ENCODE results near the gene MYO5B. TPM values are rescaled to one million over a fixed set of nuclear protein-coding genes. Genes with fewer than 3 reads are reported as not detected.

The MYO5B gene
- total and polyA plus RNA-seq, 7 experiments from 2014 or later: 0.02 to 0.04 TPM; not detected in 5

DNA sequence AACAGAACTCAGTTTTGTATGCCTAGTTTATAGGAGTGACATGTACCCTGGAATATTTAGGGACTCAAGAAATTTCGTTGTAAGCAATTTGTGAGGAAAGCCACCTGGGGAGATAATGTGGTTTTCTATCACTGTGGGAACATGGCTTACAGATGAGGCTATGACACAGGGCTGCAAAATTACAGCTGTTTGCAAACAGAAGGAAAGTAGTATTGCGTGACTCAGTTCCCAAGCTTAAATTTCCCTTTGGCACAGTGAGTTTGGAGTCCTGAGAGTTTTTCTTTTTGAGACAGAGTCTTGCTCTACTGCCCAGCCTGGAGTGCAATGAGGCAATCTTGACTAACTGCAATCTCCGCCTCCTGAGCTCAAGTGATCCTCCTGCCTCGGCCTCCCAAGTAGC lies 149.8 kb downstream of the MYO5B start:
- ChIA-PET POLR2A (no interaction called here), CTCF (no interaction called here)
- intact Hi-C loops (cut with micrococcal nuclease): no loop called here
- ATAC-seq: no peak
- Mint-ChIP-seq H3K36me3 (no peaks in the 10 kb centered on the region), H3K9me3 (peaks cover 0 to 2% (median 0%) of the 10 kb centered on the region in 11 donors), H3K27me3 (peaks cover 5 to 25% (median 18%) of the 10 kb centered on the region in 5 donors), H3K4me1 (no peaks in the 10 kb centered on the region), H3K27ac (no peak overlapping the region), H3K4me3 (no peak overlapping the region)
- no peak overlapping the region for H3K4me3 ChIP-seq (ENCODE audit: low read length)
- H3K27ac ChIP-seq (ENCODE audit: low read depth, low read length): no peak overlapping the region
- H3K9me3 ChIP-seq (ENCODE audit: control insufficient read depth in 2 of 3, low read length in 3 of 3): no peaks in the 10 kb centered on the region
- no peak for DNase-seq
- H3K4me1 ChIP-seq (ENCODE audit: control insufficient read depth in 2 of 2, insufficient read depth in 2 of 2, low read length in 2 of 2): no peaks in the 10 kb centered on the region
- H3K36me3 ChIP-seq (ENCODE audit: control insufficient read depth in 2 of 3, insufficient read depth in 3 of 3, low read length in 3 of 3): no peaks in the 10 kb centered on the region
- no peaks in the 10 kb centered on the region for H3K27me3 ChIP-seq (ENCODE audit: control insufficient read depth in 2 of 2, insufficient read depth in 2 of 2, low read length in 2 of 2)

DNA sequence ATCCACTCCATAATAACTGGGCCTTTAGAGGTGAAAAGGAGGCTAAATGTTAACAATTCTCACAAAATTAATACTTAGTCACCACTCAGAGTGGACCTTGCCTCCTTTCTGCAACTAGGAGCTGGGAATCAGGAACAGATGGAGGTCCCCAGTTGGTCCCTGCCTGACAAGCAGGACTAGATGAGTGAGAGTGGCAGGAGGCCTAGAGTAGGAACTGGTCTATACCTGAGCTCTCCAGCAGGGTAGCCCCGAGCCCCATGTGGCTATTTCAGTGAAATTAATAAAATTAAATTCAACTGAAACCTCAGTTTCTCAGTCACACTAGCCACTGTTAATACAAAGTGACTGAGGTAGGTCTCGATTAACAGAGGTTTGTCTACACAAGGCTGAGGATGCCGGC lies 150.5 kb downstream of the MYO5B start:
- intact Hi-C loops (cut with micrococcal nuclease): no loop called here
- no peaks in the 10 kb centered on the region for H3K36me3 Mint-ChIP-seq
- POLR2A ChIA-PET: no interaction called here
- H3K27ac ChIP-seq (ENCODE audit: low read depth, low read length): no peak overlapping the region
- H3K4me3 Mint-ChIP-seq: no peak overlapping the region
- H3K36me3 ChIP-seq (ENCODE audit: control insufficient read depth in 2 of 3, insufficient read depth in 3 of 3, low read length in 3 of 3): no peaks in the 10 kb centered on the region
- no peaks in the 10 kb centered on the region for H3K27me3 ChIP-seq (ENCODE audit: control insufficient read depth in 2 of 2, insufficient read depth in 2 of 2, low read length in 2 of 2)
- H3K9me3 ChIP-seq (ENCODE audit: control insufficient read depth in 2 of 3, low read length in 3 of 3): no peaks in the 10 kb centered on the region
- no peak for DNase-seq
- CTCF ChIA-PET: no interaction called here
- no peaks in the 10 kb centered on the region for H3K4me1 Mint-ChIP-seq
- no peak for ATAC-seq
- no peaks in the 10 kb centered on the region for H3K4me1 ChIP-seq (ENCODE audit: control insufficient read depth in 2 of 2, insufficient read depth in 2 of 2, low read length in 2 of 2)
- H3K27me3 Mint-ChIP-seq: peaks cover 5 to 22% (median 18%) of the 10 kb centered on the region in 5 donors
- no peak overlapping the region for H3K4me3 ChIP-seq (ENCODE audit: low read length)
- peaks cover 0 to 2% (median 0%) of the 10 kb centered on the region in 11 donors for H3K9me3 Mint-ChIP-seq
- H3K27ac Mint-ChIP-seq: no peak overlapping the region

DNA sequence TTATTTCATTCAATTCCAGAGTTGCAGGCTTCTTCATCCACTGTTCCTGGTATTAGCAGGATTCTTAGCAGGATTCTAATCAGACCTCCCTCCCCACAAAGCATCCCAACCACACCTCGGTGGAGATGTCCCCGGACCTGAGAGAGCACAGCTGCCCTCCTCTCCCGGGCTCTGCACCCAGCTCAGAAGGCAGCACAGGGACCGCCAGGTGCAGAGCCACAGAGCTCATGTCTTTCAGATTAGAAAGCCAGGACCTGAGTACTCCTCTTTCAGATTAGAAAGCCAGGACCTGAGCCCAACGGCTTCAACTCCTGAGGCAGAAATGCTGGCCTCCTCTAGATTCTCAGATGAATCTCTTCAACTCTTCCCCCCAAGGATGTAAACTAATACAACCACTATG lies 152.3 kb downstream of the MYO5B start:
- Mint-ChIP-seq H3K4me3 (no peak overlapping the region), H3K4me1 (peaks cover 0 to 6% (median 0%) of the 10 kb centered on the region in 7 donors), H3K27ac (no peak overlapping the region), H3K9me3 (peaks cover 0 to 1% (median 0%) of the 10 kb centered on the region in 11 donors), H3K27me3 (peaks cover 5 to 22% (median 18%) of the 10 kb centered on the region in 5 donors), H3K36me3 (no peaks in the 10 kb centered on the region)
- Histone ChIP-seq H3K27ac (ENCODE audit: low read depth, low read length) (no peak overlapping the region), H3K4me1 (ENCODE audit: control insufficient read depth in 2 of 2, insufficient read depth in 2 of 2, low read length in 2 of 2) (no peaks in the 10 kb centered on the region), H3K27me3 (ENCODE audit: control insufficient read depth in 2 of 2, insufficient read depth in 2 of 2, low read length in 2 of 2) (no peaks in the 10 kb centered on the region), H3K36me3 (ENCODE audit: control insufficient read depth in 2 of 3, insufficient read depth in 3 of 3, low read length in 3 of 3) (no peaks in the 10 kb centered on the region), H3K9me3 (ENCODE audit: control insufficient read depth in 2 of 3, low read length in 3 of 3) (no peaks in the 10 kb centered on the region), H3K4me3 (ENCODE audit: low read length) (no peak overlapping the region)
- CTCF ChIA-PET: no interaction called here
- intact Hi-C loops (cut with micrococcal nuclease): no loop called here
- POLR2A ChIA-PET: no interaction called here
- ATAC-seq: no peak
- no peak for DNase-seq

DNA sequence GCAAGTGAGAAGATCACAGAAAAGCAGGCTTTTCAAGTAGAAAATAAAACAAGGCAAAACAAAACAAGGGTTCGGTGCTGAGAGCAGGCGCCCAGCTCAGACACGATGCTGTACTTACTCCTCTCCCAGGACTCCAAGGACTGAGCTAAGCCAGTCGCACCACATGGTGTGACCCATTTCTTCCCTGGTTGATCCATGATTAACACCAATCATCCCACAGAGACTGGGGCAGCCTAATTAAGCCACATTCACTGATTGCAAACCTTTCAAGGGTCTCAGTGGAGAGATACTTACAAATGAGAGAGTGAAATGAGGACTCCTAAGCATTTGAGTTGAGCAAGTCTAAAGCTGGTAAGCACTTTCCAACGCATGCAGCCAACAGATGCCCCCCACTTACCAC lies 155.2 kb downstream of the MYO5B start:
- H3K36me3 ChIP-seq (ENCODE audit: control insufficient read depth in 2 of 3, insufficient read depth in 3 of 3, low read length in 3 of 3): no peaks in the 10 kb centered on the region
- H3K9me3 ChIP-seq (ENCODE audit: control insufficient read depth in 2 of 3, low read length in 3 of 3): no peaks in the 10 kb centered on the region
- no peak overlapping the region for H3K4me3 Mint-ChIP-seq
- ATAC-seq: no peak
- H3K9me3 Mint-ChIP-seq: peaks cover 0 to 3% (median 0%) of the 10 kb centered on the region in 11 donors
- ChIA-PET POLR2A (no interaction called here), CTCF (no interaction called here)
- no peaks in the 10 kb centered on the region for H3K4me1 ChIP-seq (ENCODE audit: control insufficient read depth in 2 of 2, insufficient read depth in 2 of 2, low read length in 2 of 2)
- H3K27me3 ChIP-seq (ENCODE audit: control insufficient read depth in 2 of 2, insufficient read depth in 2 of 2, low read length in 2 of 2): no peaks in the 10 kb centered on the region
- H3K27ac ChIP-seq (ENCODE audit: low read depth, low read length): no peak overlapping the region
- no peak overlapping the region for H3K27ac Mint-ChIP-seq
- no peak for DNase-seq
- intact Hi-C loops (cut with micrococcal nuclease): no loop called here
- peaks cover 0 to 6% (median 0%) of the 10 kb centered on the region in 7 donors for H3K4me1 Mint-ChIP-seq
- no peak overlapping the region for H3K4me3 ChIP-seq (ENCODE audit: low read length)
- no peaks in the 10 kb centered on the region for H3K36me3 Mint-ChIP-seq
- H3K27me3 Mint-ChIP-seq: peaks cover 8 to 23% (median 18%) of the 10 kb centered on the region in 5 donors

DNA sequence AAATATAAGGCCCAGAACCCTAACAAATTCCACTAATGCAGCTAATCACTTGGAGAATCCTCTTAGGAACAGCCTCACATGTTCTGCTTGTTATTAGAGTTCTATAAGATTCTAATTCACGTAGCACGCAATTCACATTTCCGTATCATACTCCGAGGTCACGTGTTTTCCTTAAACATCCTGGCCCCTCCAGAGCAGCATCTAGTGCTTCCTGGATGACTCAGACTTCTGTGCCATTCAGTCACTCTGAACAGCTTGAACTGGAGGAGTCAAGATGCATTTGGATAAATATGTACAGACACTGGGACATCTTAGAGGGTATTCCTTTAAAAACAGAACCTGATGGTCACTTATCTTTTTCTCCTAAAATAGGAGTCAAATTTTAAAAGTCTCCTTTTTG lies 156.5 kb downstream of the MYO5B start:
- peaks cover 10 to 21% (median 15%) of the 10 kb centered on the region in 5 donors for H3K27me3 Mint-ChIP-seq
- H3K27ac Mint-ChIP-seq: no peak overlapping the region
- ChIA-PET POLR2A (no interaction called here), CTCF (no interaction called here)
- DNase-seq: no peak
- H3K4me3 Mint-ChIP-seq: no peak overlapping the region
- peaks cover 0 to 6% (median 0%) of the 10 kb centered on the region in 7 donors for H3K4me1 Mint-ChIP-seq
- H3K9me3 Mint-ChIP-seq: peaks cover 0 to 3% (median 0%) of the 10 kb centered on the region in 11 donors
- intact Hi-C loops (cut with micrococcal nuclease): no loop called here
- Histone ChIP-seq H3K9me3 (ENCODE audit: control insufficient read depth in 2 of 3, low read length in 3 of 3) (no peaks in the 10 kb centered on the region), H3K27me3 (ENCODE audit: control insufficient read depth in 2 of 2, insufficient read depth in 2 of 2, low read length in 2 of 2) (no peaks in the 10 kb centered on the region), H3K27ac (ENCODE audit: low read depth, low read length) (no peak overlapping the region), H3K4me3 (ENCODE audit: low read length) (no peak overlapping the region), H3K4me1 (ENCODE audit: control insufficient read depth in 2 of 2, insufficient read depth in 2 of 2, low read length in 2 of 2) (no peaks in the 10 kb centered on the region), H3K36me3 (ENCODE audit: control insufficient read depth in 2 of 3, insufficient read depth in 3 of 3, low read length in 3 of 3) (no peaks in the 10 kb centered on the region)
- no peak for ATAC-seq
- H3K36me3 Mint-ChIP-seq: no peaks in the 10 kb centered on the region

DNA sequence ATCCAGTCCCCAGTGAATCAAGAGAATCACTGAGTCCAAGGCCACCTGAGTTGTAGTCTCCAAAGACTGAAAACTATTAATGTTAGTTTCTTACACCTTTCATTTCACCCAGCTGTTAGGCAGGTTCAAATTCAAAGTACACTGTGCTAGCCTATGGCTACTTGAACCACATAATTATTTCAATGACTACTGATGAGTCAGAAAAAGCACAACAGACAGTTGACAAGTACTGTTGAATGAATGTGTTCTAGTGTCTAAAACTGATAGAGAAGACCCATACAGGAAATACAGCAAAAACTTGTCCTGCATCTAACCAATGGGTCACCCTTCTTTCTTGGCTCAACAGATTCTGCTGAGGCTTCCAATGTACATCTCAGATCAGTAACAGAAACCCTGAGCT lies 160.9 kb downstream of the MYO5B start:
- Histone ChIP-seq H3K27me3 (ENCODE audit: control insufficient read depth in 2 of 2, insufficient read depth in 2 of 2, low read length in 2 of 2) (no peaks in the 10 kb centered on the region), H3K4me1 (ENCODE audit: control insufficient read depth in 2 of 2, insufficient read depth in 2 of 2, low read length in 2 of 2) (no peaks in the 10 kb centered on the region), H3K27ac (ENCODE audit: low read depth, low read length) (no peak overlapping the region), H3K36me3 (ENCODE audit: control insufficient read depth in 2 of 3, insufficient read depth in 3 of 3, low read length in 3 of 3) (no peaks in the 10 kb centered on the region), H3K9me3 (ENCODE audit: control insufficient read depth in 2 of 3, low read length in 3 of 3) (no peaks in the 10 kb centered on the region), H3K4me3 (ENCODE audit: low read length) (no peak overlapping the region)
- DNase-seq: no peak
- Mint-ChIP-seq H3K4me1 (peaks cover 0 to 6% (median 0%) of the 10 kb centered on the region in 7 donors), H3K27me3 (peaks cover 9 to 20% (median 17%) of the 10 kb centered on the region in 5 donors), H3K4me3 (no peak overlapping the region), H3K9me3 (peaks cover 0 to 3% (median 0%) of the 10 kb centered on the region in 11 donors), H3K36me3 (no peaks in the 10 kb centered on the region), H3K27ac (no peak overlapping the region)
- ChIA-PET POLR2A (no interaction called here), CTCF (no interaction called here)
- intact Hi-C loops (cut with micrococcal nuclease): no loop called here
- ATAC-seq: no peak

DNA sequence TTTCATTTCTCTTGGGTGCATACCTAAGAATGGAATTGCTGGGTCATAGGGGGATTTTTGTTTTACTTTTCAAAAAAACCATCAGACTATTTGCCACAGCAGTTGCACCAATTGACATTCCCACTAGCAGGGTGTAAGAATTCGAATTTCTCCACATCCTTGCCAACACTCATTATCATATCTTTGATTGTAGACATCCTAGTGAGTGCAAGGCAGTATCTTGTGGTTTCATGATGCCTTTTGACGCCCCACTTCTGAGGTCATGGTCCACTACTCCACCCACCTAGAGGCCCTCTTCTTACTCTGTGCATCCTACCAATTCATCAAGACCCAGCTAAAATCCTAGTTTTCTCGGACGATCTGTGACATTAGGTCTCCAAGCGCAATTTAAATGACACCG lies 161.9 kb downstream of the MYO5B start:
- no peak for ATAC-seq
- H3K36me3 Mint-ChIP-seq: no peaks in the 10 kb centered on the region
- H3K27ac Mint-ChIP-seq: no peak overlapping the region
- Histone ChIP-seq H3K27me3 (ENCODE audit: control insufficient read depth in 2 of 2, insufficient read depth in 2 of 2, low read length in 2 of 2) (no peaks in the 10 kb centered on the region), H3K36me3 (ENCODE audit: control insufficient read depth in 2 of 3, insufficient read depth in 3 of 3, low read length in 3 of 3) (no peaks in the 10 kb centered on the region), H3K9me3 (ENCODE audit: control insufficient read depth in 2 of 3, low read length in 3 of 3) (no peaks in the 10 kb centered on the region), H3K4me3 (ENCODE audit: low read length) (no peak overlapping the region), H3K27ac (ENCODE audit: low read depth, low read length) (no peak overlapping the region), H3K4me1 (ENCODE audit: control insufficient read depth in 2 of 2, insufficient read depth in 2 of 2, low read length in 2 of 2) (no peaks in the 10 kb centered on the region)
- no peaks in the 10 kb centered on the region for H3K4me1 Mint-ChIP-seq
- DNase-seq: no peak
- no peak overlapping the region for H3K4me3 Mint-ChIP-seq
- POLR2A ChIA-PET: no interaction called here
- intact Hi-C loops (cut with micrococcal nuclease): no loop called here
- H3K27me3 Mint-ChIP-seq: peaks cover 12 to 25% (median 18%) of the 10 kb centered on the region in 5 donors
- peaks cover 0 to 3% (median 0%) of the 10 kb centered on the region in 11 donors for H3K9me3 Mint-ChIP-seq
- CTCF ChIA-PET: no interaction called here

All from naive thymus-derived CD4-positive, alpha-beta T cell (primary cell).